HS-27A (cell line): ENCODE data around the gene OPN1SW.

Source experiments
- DNase-seq: peaks from one replicate; pipeline ENCODE4 v3.0.0-alpha.2; 2012; ENCODE audit warnings: low read depth, missing footprints

Gene OPN1SW

GRCh38 chr7:128793181-128793547, 17.6 kb upstream of the OPN1SW start:
- no peak for DNase-seq

GRCh38 chr7:128792471-128793180, 17.0 kb upstream of the OPN1SW start:
- DNase-seq: no peak

- no peak for DNase-seq
Observed at GRCh38 chr7:128791972-128792327, 16.4 kb upstream of the OPN1SW start.

GRCh38 chr7:128791121-128791971, 15.8 kb upstream of the OPN1SW start, which contains the start of gene CCDC136:
TSS of gene CCDC136 (plus strand) at chr7:128791968. CDS start at chr7:128792412, 444 bp downstream.
- no peak for DNase-seq

- DNase-seq: no peak
Observed at GRCh38 chr7:128790315-128791041, 14.9 kb upstream of the OPN1SW start.

DNA sequence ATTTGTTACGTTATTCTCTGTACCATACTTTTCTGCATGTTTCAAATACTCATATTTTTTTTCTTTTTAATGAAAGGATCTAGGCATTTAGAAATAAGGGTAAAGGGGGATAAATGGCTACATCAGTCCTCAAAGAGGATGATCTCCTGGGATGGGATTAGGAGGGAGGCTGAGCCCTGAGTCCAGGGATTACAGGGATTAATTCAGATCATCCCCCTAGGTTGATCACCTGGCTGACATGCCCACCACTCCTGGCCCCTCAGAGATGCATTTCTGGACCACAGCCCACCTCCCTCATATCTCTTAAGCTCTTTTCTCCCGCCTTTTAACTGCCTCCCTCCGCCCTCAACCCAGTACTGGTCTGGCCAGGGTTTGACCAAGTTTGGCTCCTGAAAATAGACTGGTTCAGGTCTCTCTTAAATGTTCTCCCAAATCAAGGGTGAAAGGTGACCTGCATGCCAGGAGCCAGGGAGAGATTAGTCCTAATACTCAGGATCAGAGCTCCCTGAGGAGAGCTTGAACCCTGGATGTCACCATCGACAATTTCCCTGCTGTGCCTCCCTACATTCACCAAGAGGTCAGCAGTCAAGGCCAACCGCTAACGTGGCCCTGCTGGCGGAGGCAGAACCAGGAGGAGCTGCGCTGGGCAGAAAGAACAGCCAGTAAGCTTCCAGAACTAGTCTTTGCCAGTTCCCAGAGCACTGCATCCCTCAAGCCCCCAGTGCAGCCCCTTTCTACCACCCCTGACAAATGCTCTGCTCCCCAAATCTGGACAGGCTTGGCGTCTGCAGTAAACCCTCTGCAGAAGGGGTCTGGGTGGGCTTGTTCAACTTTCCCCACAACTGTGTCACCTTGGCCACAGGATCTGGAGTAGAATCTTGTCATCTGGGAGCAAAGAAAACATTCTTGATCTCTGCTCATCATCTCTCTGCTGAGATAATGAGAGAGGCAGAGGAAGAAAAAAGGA, 13.1 kb upstream of the OPN1SW start:
- no peak for DNase-seq

DNA sequence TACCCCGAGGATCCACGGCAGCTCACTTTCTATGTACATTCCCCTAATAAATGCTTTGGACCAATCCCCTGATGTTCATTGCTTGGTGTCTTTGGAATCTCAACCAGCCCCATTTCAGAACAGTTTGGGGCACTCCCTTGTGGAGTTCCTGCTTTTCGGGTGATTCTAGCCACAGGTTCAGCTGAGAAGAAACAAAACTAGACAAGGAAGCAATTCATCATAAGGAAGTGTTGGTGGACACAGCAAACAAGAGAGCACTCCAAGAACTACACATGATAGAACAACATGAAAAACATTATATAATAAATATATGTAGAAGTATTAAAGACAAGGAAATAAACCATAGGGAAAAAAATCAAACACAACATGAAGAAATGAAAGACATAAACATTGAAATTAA, 10.1 kb upstream of the OPN1SW start:
- no peak for DNase-seq

- no peak for DNase-seq
Observed at GRCh38 chr7:128783143-128783861, 7.7 kb upstream of the OPN1SW start.

DNA sequence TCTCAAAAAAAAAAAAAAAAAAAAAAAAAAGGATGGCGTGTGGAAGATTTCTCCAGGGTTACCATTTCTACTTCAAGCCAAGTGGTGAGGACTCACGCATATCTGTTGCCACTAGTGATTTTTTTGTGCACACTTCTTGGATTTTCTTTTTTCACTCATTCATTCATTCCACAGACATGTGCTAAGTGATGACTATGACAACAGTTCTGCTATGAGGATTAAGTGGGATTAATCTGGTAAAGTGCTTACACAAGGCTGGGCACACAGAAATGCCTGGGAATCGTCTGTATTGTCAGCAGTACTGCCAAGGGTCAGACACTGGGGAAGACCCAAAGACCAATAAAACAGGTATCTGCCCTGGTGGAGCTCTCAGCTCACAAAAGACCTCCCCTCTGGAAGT, 6.3 kb upstream of the OPN1SW start:
- no peak for DNase-seq

- no peak for DNase-seq
Observed at GRCh38 chr7:128781126-128781525, 5.5 kb upstream of the OPN1SW start.

DNA sequence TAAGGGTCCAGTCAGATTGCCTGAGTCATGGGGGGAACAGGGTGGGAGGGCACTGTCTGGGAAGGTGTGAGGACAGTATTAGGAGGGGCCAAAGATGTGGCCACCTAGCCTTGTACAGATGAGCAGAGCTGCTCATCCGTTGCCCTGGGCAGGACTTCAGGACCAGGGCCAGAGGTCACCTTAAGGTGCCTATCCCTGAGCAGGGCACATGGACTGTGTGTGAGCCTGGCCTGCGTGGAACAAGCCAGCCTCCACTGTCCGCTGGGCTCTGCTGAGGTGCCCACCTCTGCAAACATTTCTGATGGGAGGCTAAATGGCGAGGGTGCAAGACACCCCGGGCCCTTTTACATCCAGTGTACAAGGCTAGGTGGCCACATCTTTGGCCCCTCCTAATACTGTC, 3.4 kb upstream of the OPN1SW start:
- DNase-seq: no peak

DNA sequence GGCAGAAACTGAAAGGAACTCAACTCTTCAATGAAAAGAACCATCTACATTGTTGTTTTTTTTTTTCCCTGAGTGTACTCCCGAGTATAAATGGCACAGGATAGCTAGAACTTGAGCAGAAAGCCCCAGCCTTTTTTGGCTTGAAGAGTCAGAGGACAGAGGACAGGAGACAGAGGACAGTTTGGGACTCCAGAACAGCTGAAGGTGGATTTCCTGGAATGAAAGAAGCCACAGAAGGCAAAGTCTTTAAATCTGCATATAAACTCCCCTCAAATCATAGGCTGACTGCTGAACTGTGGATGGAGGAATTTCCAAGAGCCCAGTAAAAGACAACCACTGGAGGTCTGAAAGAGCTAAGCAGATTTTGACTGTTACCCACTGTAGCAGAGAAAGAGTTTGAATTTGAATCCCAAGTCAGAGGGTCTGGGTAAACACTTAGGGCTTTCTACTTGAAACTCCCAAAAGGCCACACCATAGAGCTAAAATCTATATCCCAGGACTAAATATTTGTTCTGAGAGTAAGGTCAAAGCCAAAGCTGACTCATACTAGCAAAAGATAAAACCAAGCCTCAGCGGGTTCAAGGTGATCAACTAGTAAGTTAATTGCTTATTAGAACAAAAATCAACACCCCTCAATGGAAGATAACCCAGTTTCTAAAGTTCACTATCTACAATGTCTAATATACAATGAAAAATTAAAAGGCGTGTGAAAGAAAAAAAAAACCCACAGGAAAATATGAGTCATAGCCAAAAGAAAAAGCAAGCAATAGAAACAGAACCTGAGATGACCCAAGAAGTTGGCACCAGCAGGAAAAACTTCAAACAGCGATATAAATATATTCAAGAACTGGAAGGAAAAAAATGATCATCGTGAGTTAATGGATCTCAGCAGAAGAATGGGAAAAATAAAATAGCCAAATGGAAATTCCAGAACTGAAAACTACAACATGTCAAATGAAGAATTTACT, 1.8 kb upstream of the OPN1SW start:
- DNase-seq: no peak

GRCh38 chr7:128774921-128775320, 673 bp downstream of the OPN1SW start:
- no peak for DNase-seq

DNA sequence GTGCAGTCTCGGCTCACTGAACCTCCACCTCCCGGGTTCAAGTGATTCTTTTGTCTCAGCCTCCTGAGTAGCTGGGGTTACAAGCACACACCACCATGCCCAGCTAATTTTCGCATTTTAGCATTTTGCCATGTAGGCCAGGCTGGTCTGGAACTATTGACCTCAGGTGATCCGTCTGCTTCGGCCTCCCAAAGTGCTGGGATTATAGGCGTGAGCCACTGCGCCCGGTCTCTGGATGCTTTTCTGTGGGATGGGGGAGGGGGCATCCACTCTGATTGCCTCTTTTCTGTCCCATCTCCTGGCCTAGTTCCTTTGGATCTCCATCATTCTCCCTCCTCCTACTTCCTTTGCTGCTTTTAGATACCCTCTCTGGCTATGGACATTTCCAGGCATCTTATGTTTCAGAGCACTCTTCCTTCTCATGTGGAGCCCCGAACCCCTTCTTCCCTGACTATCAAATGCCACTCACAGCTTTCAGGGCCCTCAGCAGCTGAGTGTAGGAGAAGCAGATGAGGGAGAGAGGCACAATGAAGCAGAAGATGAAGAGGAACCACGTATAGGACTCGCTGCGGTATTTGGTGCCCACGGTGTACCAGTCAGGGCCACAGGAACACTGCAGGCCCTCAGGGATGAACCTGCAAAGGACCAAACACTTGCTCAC, 1.4 kb downstream of the OPN1SW start:
- DNase-seq: no peak

GRCh38 chr7:128773604-128774003, 2.0 kb downstream of the OPN1SW start:
- DNase-seq: no peak

DNA sequence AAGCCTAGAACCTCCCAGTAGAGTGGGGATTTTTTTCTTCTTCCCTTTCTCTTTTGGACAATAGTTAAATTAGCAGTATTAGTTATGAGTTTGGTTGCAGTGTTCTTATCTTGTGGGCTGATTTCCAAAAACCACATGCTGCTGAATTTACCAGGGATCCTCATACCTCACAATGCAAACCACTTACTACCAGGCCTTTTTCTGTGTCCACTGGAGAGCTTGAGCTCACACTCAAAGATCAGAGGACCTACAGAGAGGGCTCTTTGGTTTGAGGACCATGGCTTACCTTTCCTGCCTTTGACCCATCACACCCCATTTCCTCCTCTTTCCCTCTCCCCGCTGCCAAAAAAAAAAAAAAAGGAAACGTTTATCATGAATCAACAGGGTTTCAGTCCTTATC, 5.4 kb downstream of the OPN1SW start:
- DNase-seq: no peak

DNA sequence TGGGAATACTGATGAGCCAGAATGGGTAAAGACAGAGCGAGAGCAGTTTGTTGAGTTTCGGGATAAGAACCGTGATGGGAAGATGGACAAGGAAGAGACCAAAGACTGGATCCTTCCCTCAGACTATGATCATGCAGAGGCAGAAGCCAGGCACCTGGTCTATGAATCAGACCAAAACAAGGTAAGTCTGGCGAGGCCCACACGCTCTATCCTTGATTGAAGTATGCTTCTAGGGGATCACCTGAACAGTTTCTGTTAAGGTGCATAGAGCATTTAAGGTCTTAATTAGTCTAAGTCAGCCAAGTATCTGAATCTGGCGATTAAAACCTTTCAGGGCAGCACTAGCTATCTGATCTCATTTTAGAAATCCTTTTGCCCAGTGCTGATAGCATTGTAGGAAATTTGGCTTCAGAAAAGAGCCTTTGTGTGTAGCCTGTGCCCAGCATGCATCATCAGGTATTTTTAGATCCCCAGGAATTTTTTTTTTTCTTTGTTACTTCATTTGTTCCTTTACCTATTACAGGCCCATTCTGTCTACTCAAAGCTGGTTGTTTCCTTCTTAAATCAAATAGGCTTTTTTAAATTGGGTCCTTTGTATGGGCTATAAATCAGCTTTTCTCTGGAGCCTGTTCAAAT, 8.0 kb downstream of the OPN1SW start:
- no peak for DNase-seq

DNA sequence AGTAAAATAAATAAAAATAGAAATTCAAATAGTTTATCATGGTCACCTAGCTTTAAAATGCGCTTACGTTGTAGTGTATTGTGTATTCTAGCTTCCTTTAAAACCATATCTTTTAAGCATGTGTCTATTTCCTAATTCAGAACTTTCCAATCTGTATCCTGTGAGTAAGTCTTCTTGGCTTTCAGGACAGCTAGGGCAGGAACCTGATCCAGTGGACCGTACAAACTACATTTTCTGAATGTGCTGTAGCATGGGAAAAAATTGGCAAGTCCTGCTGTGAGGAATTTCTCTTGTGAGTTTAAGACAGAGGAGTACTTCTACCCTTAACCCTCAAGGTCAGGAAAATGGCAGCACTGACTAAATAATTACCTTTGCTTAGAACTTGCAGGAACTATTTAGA, 12.1 kb downstream of the OPN1SW start:
- no peak for DNase-seq

GRCh38 chr7:128759242-128759641, 16.4 kb downstream of the OPN1SW start:
- no peak for DNase-seq
